Right lobe of liver (tissue), 4 donors: ENCODE measurements around the gene SNRNP200.

Experiments used
- POLR2A ChIP-seq: fragments of 450-650 bp; IDR thresholded peaks from one replicate; pipeline ENCODE4 v1.6.1; 2017; ENCODE audit warnings: antibody characterized with exemption, mild to moderate bottlenecking
- TF ChIP-seq, protein P1 (sequence below), 4 donors: fragments of 200-600 bp in 3 of 4; fragments of 450-650 bp in 1 of 4; IDR thresholded peaks; one replicate each; pipeline versions ENCODE4 v1.5.1 to v1.8.0; 2016 to 2022; ENCODE audit warnings: antibody characterized with exemption in 4 of 4, mild to moderate bottlenecking in 2 of 4
- donor health status: DM: no; HTN: no; CAD: no.
- donor health status: DM: no; HTN: no; CAD: no.
- donor health status: DM: no; HTN: yes; CAD: no.

DNA sequence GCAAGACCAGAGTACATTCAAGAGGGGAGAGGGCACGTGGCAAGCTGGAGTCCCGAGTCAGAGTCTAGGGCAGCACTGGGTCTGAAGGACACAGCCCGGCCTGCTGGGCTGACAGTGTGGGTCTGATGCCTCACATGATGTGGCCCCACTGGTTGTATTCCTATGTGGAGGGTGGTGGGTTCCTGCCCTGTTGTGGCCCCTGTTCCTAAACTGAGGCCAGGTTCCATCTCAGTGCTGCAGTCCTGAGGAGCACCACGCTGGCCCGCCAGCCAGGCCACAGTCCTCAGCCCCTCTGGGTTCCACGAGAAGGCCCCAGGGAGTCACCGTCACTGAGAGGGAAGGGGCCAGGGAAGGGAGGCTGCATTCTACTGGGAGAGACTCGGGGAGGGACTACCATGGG lies 52.8 kb downstream of the SNRNP200 start:
- TF ChIP-seq, protein P1, sequence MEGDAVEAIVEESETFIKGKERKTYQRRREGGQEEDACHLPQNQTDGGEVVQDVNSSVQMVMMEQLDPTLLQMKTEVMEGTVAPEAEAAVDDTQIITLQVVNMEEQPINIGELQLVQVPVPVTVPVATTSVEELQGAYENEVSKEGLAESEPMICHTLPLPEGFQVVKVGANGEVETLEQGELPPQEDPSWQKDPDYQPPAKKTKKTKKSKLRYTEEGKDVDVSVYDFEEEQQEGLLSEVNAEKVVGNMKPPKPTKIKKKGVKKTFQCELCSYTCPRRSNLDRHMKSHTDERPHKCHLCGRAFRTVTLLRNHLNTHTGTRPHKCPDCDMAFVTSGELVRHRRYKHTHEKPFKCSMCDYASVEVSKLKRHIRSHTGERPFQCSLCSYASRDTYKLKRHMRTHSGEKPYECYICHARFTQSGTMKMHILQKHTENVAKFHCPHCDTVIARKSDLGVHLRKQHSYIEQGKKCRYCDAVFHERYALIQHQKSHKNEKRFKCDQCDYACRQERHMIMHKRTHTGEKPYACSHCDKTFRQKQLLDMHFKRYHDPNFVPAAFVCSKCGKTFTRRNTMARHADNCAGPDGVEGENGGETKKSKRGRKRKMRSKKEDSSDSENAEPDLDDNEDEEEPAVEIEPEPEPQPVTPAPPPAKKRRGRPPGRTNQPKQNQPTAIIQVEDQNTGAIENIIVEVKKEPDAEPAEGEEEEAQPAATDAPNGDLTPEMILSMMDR (IDR thresholded peaks at IDR 0.05) = no peak
- no peak for TF ChIP-seq POLR2A
